HepG2 (cell line): ENCODE measurements around the gene CATSPERD. TPM values are rescaled to one million over a fixed set of nuclear protein-coding genes. Genes with fewer than 3 reads are reported as not detected.

ENCODE experiments used
- ARID4A ChIP-seq: sonication (generic); formaldehyde crosslinking; IDR thresholded peaks from 2 replicates; pipeline ENCODE4 v1.5.0; 2020; ENCODE audit warnings: mild to moderate bottlenecking, missing genetic modification reagents, borderline replicate concordance
- ARID5B ChIP-seq: IDR thresholded peaks from 2 replicates; pipeline ENCODE4 v1.4.0; 2020; ENCODE audit warnings: mild to moderate bottlenecking, missing genetic modification reagents
- ATM ChIP-seq: fragments of 450-650 bp; IDR thresholded peaks from 2 replicates; pipeline ENCODE4 v1.7.1; 2017; ENCODE audit warnings: mild to moderate bottlenecking, borderline replicate concordance
- HNRNPL ChIP-seq: fragments of 200-400 bp; formaldehyde crosslinking; IDR thresholded peaks from 2 replicates; pipeline ENCODE4 v1.6.1; 2017; ENCODE audit warnings: mild to moderate bottlenecking, low read depth, low read length
- KDM5B ChIP-seq: sonication (generic); formaldehyde crosslinking; IDR thresholded peaks from 2 replicates; pipeline ENCODE4 v1.4.0; 2020; ENCODE audit warnings: missing genetic modification reagents, mild to moderate bottlenecking, borderline replicate concordance
- NONO ChIP-seq, 2 experiments: fragments of 450-650 bp in 1 of 2; sonication (generic) in 1 of 2; formaldehyde crosslinking in 1 of 2; IDR thresholded peaks in 1 of 2; conservative IDR thresholded peaks in 1 of 2; 2 replicates each; pipeline versions ENCODE4 v1.6.1 to v1.8.0; 2017 to 2022; ENCODE audit warnings: mild to moderate bottlenecking in 1 of 2, missing genetic modification reagents in 1 of 2, moderate library complexity in 1 of 2
- RARG ChIP-seq: sonication (generic); formaldehyde crosslinking; IDR thresholded peaks from 2 replicates; pipeline ENCODE4 v1.4.0; 2020; ENCODE audit warnings: low read depth, mild to moderate bottlenecking, missing genetic modification reagents
- SIN3B ChIP-seq: fragments of 150-350 bp; IDR thresholded peaks from 2 replicates; pipeline ENCODE4 v1.6.1; 2014; ENCODE audit warnings: low read length
- THAP7 ChIP-seq: sonication (generic); formaldehyde crosslinking; IDR thresholded peaks from 2 replicates; pipeline ENCODE4 v1.8.1; 2023; ENCODE audit warnings: mild to moderate bottlenecking, missing genetic modification reagents
- THYN1 ChIP-seq: sonication (generic); formaldehyde crosslinking; IDR thresholded peaks from 2 replicates; pipeline ENCODE4 v1.8.1; 2023; ENCODE audit warnings: low read depth, mild to moderate bottlenecking, moderate library complexity, missing genetic modification reagents, borderline replicate concordance
- ZBTB26 ChIP-seq: IDR thresholded peaks from 2 replicates; pipeline ENCODE4 v1.6.1; 2016; ENCODE audit warnings: missing compliant biosample characterization, missing genetic modification reagents, borderline replicate concordance
- ZFP37 ChIP-seq: sonication (generic); formaldehyde crosslinking; IDR thresholded peaks from 2 replicates; pipeline ENCODE4 v1.4.0; 2020; ENCODE audit warnings: missing genetic modification reagents, borderline replicate concordance
- ZNF574 ChIP-seq: sonication (generic); formaldehyde crosslinking; IDR thresholded peaks from 2 replicates; pipeline ENCODE4 v1.4.0; 2020; ENCODE audit warnings: missing genetic modification reagents
- ZNF75D ChIP-seq: sonication (generic); formaldehyde crosslinking; IDR thresholded peaks from 2 replicates; pipeline ENCODE4 v1.8.1; 2023; ENCODE audit warnings: missing genetic modification reagents, mild to moderate bottlenecking, borderline replicate concordance
- polyA plus RNA-seq, 8 experiments: library from polyadenylated mRNA; depleted of rRNA in 3 of 8; stranded (reverse) in 7 of 8; unstranded in 1 of 8; fragments of >200 nt; fragmentation: Illumina TruSeq in 4 of 8; extraction: Trizol in 4 of 8; gene quantifications; 2 replicates each; pipeline versions ENCODE4 v1.2.1 to v1.2.3, GENCODE V29; 2011 to 2016; ENCODE audit warnings: low read depth in 4 of 8, missing spikeins in 1 of 8, mixed read lengths in 1 of 8; ENCODE audit not compliant: insufficient read depth in 1 of 8
- total RNA-seq, 5 experiments: library from RNA; depleted of rRNA; stranded (reverse); fragments of >200 nt; fragmentation: Illumina TruSeq; extraction: Trizol; gene quantifications; 2 replicates each; pipeline ENCODE4 v1.2.3, GENCODE V29; 2016; ENCODE audit warnings: low read depth in 1 of 5

CATSPERD gene
- total and polyA plus RNA-seq, 2 of the 13 experiments (the other 11 are each of a cell fraction or from before 2014, with no cell fraction given): 0.04 TPM; not detected in 1

- TF ChIP-seq ARID5B (CRISPR knock-in tag) (peak; percentile 60; the same call in 1 of the 2 replicates), NONO (IDR thresholded peaks at IDR 0.05) (no peak), NONO (CRISPR knock-in tag; conservative IDR thresholded peaks at IDR 0.05) (peak; percentile 90), ATM (no peak), KDM5B (CRISPR knock-in tag) (peak; percentile 75; the same call in 1 of the 2 replicates), HNRNPL (0 out of 2 replicates have a peak, but pooled peaks have one; percentile 52), ZBTB26 (CRISPR knock-in tag) (no peak), ZNF75D (no peak), THAP7 (CRISPR knock-in tag) (no peak), ARID4A (CRISPR knock-in tag) (peak; percentile 77), RARG (CRISPR knock-in tag) (no peak), SIN3B (peak; percentile 39; the same call in 1 of the 2 replicates), ZFP37 (CRISPR knock-in tag) (no peak), ZNF574 (CRISPR knock-in tag) (peak; percentile 49; the same call in 1 of the 2 replicates), THYN1 (CRISPR knock-in tag) (no peak)
Measured at GRCh38 chr19:5803752-5804515, 83.5 kb downstream of the CATSPERD start (continued).
